Measurements from ENCODE around the gene CLDN11. TPM values are rescaled to one million over a fixed set of nuclear protein-coding genes. Genes with fewer than 3 reads are reported as not detected.

CLDN11 gene
- total and polyA plus RNA-seq, 10 of the 15 experiments (the other 5 are each of a cell fraction or from before 2014, with no cell fraction given): 0.15 TPM; not detected in 9

GRCh38 chr3:170429050-170429449 lies 10.4 kb downstream of the CLDN11 start (continued):
- TF ChIP-seq ZBTB40 (IDR thresholded peaks at IDR 0.05; ENCODE audit: borderline replicate concordance): peak; percentile 67
- TF ChIP-seq EGR1 (IDR thresholded peaks at IDR 0.05; ENCODE audit: borderline replicate concordance in 1 of 2, low read depth in 2 of 2, low read length in 2 of 2): no peak
- peak; percentile 65 for TF ChIP-seq EED (IDR thresholded peaks at IDR 0.05; ENCODE audit: low read depth)
- no peak for TF ChIP-seq KAT2A (conservative IDR thresholded peaks at IDR 0.05; ENCODE audit: control insufficient read depth, low read depth, low read length)
- no peak for TF ChIP-seq POLR2AphosphoS5 (IDR thresholded peaks at IDR 0.05; ENCODE audit: low read length)
- TF ChIP-seq SUZ12 (IDR thresholded peaks at IDR 0.05; ENCODE audit: unreplicated experiment): no peak
- no peak for TF ChIP-seq ZNF274 (IDR thresholded peaks at IDR 0.05; ENCODE audit: insufficient read depth, insufficient read length)
- no peak for TF ChIP-seq HSF1 (IDR thresholded peaks at IDR 0.05; ENCODE audit: low read depth, low read length)
- TF ChIP-seq CREM (IDR thresholded peaks at IDR 0.05; ENCODE audit: low read depth): peak; percentile 44; the same call in 1 of the 2 replicates
- TF ChIP-seq CREB1 (IDR thresholded peaks at IDR 0.05; ENCODE audit: low read depth): no peak
- TF ChIP-seq YBX1 (IDR thresholded peaks at IDR 0.05): no peak
- no peak for TF ChIP-seq EP300 (IDR thresholded peaks at IDR 0.05; ENCODE audit: borderline replicate concordance in 1 of 2, control insufficient read depth in 1 of 2, low read depth in 2 of 2, low read length in 2 of 2)
- no peak for TF ChIP-seq SIN3A (IDR thresholded peaks at IDR 0.05; ENCODE audit: low read depth, low read length)
- TF ChIP-seq USF2 (IDR thresholded peaks at IDR 0.05; ENCODE audit: borderline replicate concordance, low read depth, low read length): no peak
- no peak for TF ChIP-seq ZBTB33 (IDR thresholded peaks at IDR 0.05)
- TF ChIP-seq CEBPZ (IDR thresholded peaks at IDR 0.05; ENCODE audit: low read depth, low read length): no peak
